Tibial artery (tissue), 4 donors: ENCODE data around the gene SORL1-AS1.

ENCODE experiments used
- DNase-seq, 2 donors: peaks; one replicate each; pipeline ENCODE4 v3.0.0-alpha.2; 2019
- H3K27ac ChIP-seq, 2 donors: fragments of 200-600 bp; sonication (generic) in 1 of 2; 1 replicate in 1 of 2; 2 replicates in 1 of 2; pipeline ENCODE4 v1.5.1; 2018 to 2019; ENCODE audit warnings: mild to moderate bottlenecking in 1 of 2
- H3K27me3 ChIP-seq, 2 donors: fragments of 200-600 bp; sonication (generic) in 1 of 2; one replicate each; pipeline versions ENCODE4 v1.5.1 to v1.6.0; 2016 to 2019
- H3K36me3 ChIP-seq, 3 donors: fragments of 200-600 bp; sonication (generic) in 2 of 3; one replicate each; pipeline ENCODE4 v1.5.1; 2016 to 2019; ENCODE audit warnings: mild to moderate bottlenecking in 2 of 3
- H3K4me1 ChIP-seq, 4 donors: fragments of 200-600 bp; sonication (generic) in 2 of 4; 1 replicate in 3 of 4; 2 replicates in 1 of 4; pipeline ENCODE4 v1.5.1; 2016 to 2019
- H3K4me3 ChIP-seq, 2 donors: fragments of 200-600 bp; sonication (generic) in 1 of 2; 1 replicate in 1 of 2; 2 replicates in 1 of 2; pipeline ENCODE4 v1.5.1; 2018 to 2019; ENCODE audit warnings: mild to moderate bottlenecking in 2 of 2
- H3K9me3 ChIP-seq, 3 donors: fragments of 200-600 bp; sonication (generic) in 1 of 3; one replicate each; pipeline ENCODE4 v1.5.1; 2016 to 2019
- CTCF ChIP-seq, 2 experiments: fragments of 200-600 bp in 1 of 2; fragments of 450-650 bp in 1 of 2; IDR thresholded peaks; one replicate each; pipeline ENCODE4 v1.5.1; 2017 to 2019; ENCODE audit warnings: antibody characterized with exemption in 2 of 2, mild to moderate bottlenecking in 1 of 2, moderate library complexity in 1 of 2
- intact Hi-C: fragments of 100-400 bp; cut with DNase I; formaldehyde crosslinking; loops from one replicate; pipeline ENCODE4 v1.15.0; 2023; ENCODE audit warnings: low total_unique reads

The SORL1-AS1 gene

GRCh38 chr11:121456151-121456550, 3.4 kb upstream of the SORL1-AS1 start:
- Histone ChIP-seq H3K4me1 (peaks cover 0 to 31% (median 14%) of the 10 kb centered on the region in 4 donors), H3K27me3 (no peaks in the 10 kb centered on the region), H3K36me3 (no peaks in the 10 kb centered on the region), H3K9me3 (no peaks in the 10 kb centered on the region), H3K4me3 (no peak overlapping the region), H3K27ac (no peak overlapping the region)
- DNase-seq: no peak
- TF ChIP-seq CTCF (IDR thresholded peaks at IDR 0.05): no peak
- intact Hi-C loops: no loop called here

- no peak for DNase-seq
- Histone ChIP-seq H3K4me3 (no peak overlapping the region), H3K36me3 (no peaks in the 10 kb centered on the region), H3K4me1 (peaks cover 0 to 32% (median 14%) of the 10 kb centered on the region in 4 donors), H3K27me3 (no peaks in the 10 kb centered on the region), H3K27ac (peak overlapping the region in 1 of 2 donors; percentile 5), H3K9me3 (no peaks in the 10 kb centered on the region)
- no peak for TF ChIP-seq CTCF (IDR thresholded peaks at IDR 0.05)
- intact Hi-C loops: no loop called here
Measured at GRCh38 chr11:121455115-121455514, 2.3 kb upstream of the SORL1-AS1 start.

- no peak for TF ChIP-seq CTCF (IDR thresholded peaks at IDR 0.05)
- intact Hi-C loops: loop anchor here (5.0 kb wide), 1 partner anchor 69 kb away; no protein-coding TSS in a partner anchor
- Histone ChIP-seq H3K4me1 (peaks cover 0 to 32% (median 14%) of the 10 kb centered on the region in 4 donors), H3K4me3 (peak overlapping the region in 1 of 2 donors; percentile 92), H3K9me3 (no peaks in the 10 kb centered on the region), H3K36me3 (no peaks in the 10 kb centered on the region), H3K27me3 (no peaks in the 10 kb centered on the region), H3K27ac (peak overlapping the region; percentile 6 to 68)
- no peak for DNase-seq
Measured at GRCh38 chr11:121453589-121454299, 977 bp upstream of the SORL1-AS1 start.

- intact Hi-C loops: loop anchor here (5.0 kb wide), 1 partner anchor 70 kb away; no protein-coding TSS in a partner anchor
- Histone ChIP-seq H3K27me3 (no peaks in the 10 kb centered on the region), H3K36me3 (no peaks in the 10 kb centered on the region), H3K4me3 (peak within 1 kb of the TSS; percentile 92 to 93), H3K27ac (peak within 1 kb of the TSS; percentile 57 to 68), H3K4me1 (peaks cover 0 to 32% (median 14%) of the 10 kb centered on the region in 4 donors), H3K9me3 (no peaks in the 10 kb centered on the region)
- peak; percentile 62 to 86 for TF ChIP-seq CTCF (IDR thresholded peaks at IDR 0.05)
- peak; percentile 52 to 88 for DNase-seq
Measured at GRCh38 chr11:121451986-121452608, 670 bp downstream of the SORL1-AS1 start, which contains the start of gene SORL1. Gene SORL1, plus strand, starts transcription at chr11:121452314. Its CDS starts 18 bp downstream, at chr11:121452332.

- TF ChIP-seq CTCF (IDR thresholded peaks at IDR 0.05): no peak
- intact Hi-C loops: loop anchor here (5.0 kb wide), 1 partner anchor 71 kb away; no protein-coding TSS in a partner anchor
- no peaks in the 10 kb centered on the region for H3K9me3 ChIP-seq
- no peak for DNase-seq
- no peaks in the 10 kb centered on the region for H3K36me3 ChIP-seq
- peak overlapping the region; percentile 50 to 57 for H3K27ac ChIP-seq
- H3K4me3 ChIP-seq: peak overlapping the region; percentile 92 to 93
- H3K4me1 ChIP-seq: peaks cover 0 to 32% (median 13%) of the 10 kb centered on the region in 4 donors
- H3K27me3 ChIP-seq: no peaks in the 10 kb centered on the region
Measured at GRCh38 chr11:121451178-121451985, 1.4 kb downstream of the SORL1-AS1 start.
